HG02970 (cell line): ENCODE results near the gene MOG.
"Not testable (repeated sequence)": the region's sequence is repeated elsewhere in the genome, so short reads cannot be mapped to it uniquely, and the experiment has no call there.

Source experiments
- ATAC-seq: cut with Tn5 transposase; IDR thresholded peaks from one replicate; pipeline ENCODE4 v1.9.1; 2021; ENCODE audit warnings: mild to moderate bottlenecking, moderate library complexity, moderate number of reproducible peaks; ENCODE audit not compliant: unreplicated experiment, low FRiP score

The MOG gene

GRCh38 chr6:29633534-29633905 lies 23.4 kb upstream of the MOG start:
- ATAC-seq: no peak

DNA sequence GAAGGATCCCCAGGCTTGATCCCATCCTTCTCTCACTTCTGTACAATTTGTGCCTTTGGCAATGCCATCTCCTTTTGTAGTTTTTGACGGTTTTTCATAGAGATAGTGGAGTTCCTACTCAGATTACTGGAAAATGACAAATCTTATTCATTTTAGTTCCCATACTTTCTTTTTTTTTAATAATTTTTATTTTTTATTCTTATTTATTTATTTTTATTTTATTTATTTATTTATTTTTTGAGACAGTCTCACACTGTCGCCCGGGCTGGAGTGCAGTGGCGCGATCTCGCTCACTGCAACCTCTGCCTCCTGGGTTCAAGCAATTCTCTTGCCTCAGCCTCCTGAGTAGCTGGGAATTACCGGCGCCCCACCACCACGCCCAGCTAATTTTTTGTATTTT lies 19.6 kb upstream of the MOG start:
- ATAC-seq: no peak

GRCh38 chr6:29641430-29642148 lies 15.3 kb upstream of the MOG start:
- ATAC-seq: no peak

DNA sequence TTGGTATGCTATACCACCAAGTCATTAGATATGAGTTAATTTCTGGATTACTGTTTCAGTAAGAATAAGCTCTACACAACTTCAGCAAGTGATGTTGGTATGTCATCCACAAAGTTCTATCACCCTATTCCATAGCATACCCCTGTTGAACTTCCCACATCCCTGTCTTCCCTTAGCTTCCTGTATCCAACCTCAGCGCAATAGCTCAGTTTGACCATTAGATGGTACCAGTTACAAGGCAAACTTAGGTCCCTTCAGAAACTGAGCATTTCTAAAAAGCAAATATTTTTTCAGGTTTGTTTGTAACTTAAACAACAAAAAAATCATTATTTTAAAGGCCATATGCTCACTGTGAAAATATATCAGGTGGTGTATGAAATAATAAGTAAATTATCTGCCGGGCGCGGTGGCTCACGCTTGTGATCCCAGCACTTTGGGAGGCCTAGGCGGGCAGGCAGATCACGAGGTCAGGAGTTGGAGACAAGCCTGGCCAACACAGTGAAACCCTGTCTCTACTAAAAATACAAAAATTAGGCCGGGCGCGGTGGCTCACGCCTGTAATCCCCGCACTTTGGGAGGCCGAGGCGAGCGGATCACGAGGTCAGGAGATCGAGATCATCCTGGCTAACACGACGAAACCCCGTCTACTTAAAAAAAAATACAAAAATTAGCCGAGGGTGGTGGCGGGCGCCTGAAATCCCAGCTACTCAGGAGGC lies 8.8 kb upstream of the MOG start:
- no peak for ATAC-seq

DNA sequence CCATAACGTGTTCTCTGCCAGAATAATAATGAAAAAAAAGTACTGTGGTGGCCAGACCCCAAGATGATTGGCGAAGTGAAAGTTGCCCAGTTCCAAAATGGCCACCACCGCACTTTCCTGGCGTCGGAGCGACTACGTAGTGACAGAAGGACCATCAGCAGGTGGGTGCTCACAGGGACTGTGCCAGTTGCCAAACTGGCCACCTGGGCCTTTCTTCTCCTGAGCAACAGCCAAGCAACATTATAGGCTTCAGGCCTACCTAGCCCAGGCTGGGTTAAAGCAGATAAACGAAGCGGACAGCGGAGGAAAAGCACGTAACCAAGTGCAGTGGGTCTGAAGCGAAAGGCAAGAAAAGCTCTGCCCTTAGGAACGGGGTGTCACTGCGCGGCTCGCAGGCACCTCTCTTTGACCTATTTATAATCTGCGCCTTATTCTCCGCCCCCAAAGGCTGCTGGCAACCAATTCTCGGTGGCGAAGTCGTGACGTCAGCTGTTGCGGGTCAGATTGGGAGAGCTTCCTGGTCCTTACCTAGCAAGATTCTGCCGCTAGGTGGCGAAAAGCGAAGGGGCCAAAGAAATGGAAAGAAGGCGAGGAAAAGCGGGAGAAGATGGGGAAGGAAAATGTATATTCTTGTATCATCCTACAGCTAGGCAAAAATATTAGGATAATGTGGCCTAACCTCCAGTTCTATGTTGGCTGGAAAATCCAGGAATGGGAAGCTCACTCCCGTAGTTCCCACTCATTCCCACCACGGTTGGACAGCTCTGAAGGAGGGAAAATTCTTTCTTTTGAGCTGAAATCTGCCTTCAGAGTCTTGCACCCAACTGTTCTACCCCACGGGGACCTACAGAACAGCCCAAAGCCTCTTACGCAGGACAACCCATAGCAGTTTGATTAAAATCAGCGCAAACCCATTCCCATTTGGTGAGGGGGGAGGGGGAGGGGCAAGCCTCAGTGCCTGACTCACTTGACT lies 6.9 kb upstream of the MOG start:
- peak; percentile 93 for ATAC-seq

- ATAC-seq: no peak
Measured at GRCh38 chr6:29651413-29652197, 5.3 kb upstream of the MOG start.

GRCh38 chr6:29652198-29652584 lies 4.7 kb upstream of the MOG start:
- ATAC-seq: no peak

GRCh38 chr6:29653452-29654038 lies 3.3 kb upstream of the MOG start:
- no peak for ATAC-seq

- ATAC-seq: no peak
Measured at GRCh38 chr6:29655658-29656057, 1.2 kb upstream of the MOG start.

- ATAC-seq: no peak
Measured at GRCh38 chr6:29656157-29656556, 735 bp upstream of the MOG start.

GRCh38 chr6:29661071-29661470 lies 4.2 kb downstream of the MOG start:
- no peak for ATAC-seq

DNA sequence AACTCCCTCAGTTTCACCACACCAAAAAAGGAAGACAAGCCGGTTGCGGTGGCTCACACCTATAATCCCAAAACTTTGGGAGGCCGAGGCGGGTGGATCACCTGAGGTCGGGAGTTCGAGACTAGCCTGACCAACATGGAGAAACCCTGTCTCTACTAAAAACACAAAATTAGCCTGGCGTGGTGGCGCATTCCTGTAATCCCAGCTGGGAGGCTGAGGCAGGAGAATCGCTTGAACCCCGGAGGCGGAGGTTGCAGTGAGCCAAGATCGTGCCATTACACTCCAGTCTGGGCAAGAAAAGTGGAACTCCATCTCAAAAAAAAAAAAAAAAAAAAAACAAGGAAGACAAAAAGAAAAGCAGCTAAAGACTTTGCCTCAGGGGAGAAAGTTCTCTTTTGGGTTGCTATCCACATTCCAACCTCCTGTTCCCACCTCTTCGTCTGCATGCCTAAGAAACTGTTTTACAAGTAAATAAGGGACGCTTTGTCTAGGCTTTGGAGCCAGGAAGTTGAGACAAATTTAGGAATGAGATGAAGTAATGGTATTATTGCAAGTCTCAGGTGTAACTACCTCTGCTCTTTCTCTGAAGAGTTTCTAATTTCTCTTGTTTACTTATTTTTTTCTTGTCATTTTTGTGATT lies 4.7 kb downstream of the MOG start:
- not testable (repeated sequence) for ATAC-seq

DNA sequence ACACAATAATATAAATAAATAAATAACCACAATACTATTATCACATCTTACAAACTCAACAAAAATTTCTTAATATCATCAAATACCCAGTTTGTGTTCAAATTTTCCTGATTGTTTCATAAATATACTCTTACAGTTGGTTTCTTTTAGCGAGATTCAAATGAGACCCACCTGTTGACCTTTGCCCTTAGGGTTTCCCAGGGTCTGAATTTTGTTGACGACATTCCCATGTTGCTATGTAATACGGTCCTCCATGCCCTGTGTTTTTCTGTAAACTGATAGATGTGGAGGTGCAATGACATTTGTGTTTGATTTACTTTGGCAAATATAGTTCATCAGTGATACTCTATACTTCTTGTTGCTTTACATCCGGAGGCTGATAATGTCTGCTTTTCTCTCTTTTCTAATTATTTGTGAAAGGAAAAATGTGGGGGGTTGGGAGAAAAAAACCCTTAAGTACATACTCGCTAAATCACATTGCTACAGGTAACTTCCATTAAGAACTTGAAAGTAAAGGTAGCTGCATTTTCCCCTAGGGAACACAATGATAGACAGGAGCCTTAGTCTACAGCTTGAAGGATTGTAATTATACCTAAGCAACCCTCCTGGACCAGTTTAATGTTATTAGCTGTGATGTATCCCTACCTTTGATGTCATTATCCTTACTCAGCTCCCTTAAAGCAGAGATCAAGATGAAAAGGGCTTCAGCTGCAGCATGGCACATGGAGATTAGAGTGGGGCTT lies 6.6 kb downstream of the MOG start:
- ATAC-seq: no peak

DNA sequence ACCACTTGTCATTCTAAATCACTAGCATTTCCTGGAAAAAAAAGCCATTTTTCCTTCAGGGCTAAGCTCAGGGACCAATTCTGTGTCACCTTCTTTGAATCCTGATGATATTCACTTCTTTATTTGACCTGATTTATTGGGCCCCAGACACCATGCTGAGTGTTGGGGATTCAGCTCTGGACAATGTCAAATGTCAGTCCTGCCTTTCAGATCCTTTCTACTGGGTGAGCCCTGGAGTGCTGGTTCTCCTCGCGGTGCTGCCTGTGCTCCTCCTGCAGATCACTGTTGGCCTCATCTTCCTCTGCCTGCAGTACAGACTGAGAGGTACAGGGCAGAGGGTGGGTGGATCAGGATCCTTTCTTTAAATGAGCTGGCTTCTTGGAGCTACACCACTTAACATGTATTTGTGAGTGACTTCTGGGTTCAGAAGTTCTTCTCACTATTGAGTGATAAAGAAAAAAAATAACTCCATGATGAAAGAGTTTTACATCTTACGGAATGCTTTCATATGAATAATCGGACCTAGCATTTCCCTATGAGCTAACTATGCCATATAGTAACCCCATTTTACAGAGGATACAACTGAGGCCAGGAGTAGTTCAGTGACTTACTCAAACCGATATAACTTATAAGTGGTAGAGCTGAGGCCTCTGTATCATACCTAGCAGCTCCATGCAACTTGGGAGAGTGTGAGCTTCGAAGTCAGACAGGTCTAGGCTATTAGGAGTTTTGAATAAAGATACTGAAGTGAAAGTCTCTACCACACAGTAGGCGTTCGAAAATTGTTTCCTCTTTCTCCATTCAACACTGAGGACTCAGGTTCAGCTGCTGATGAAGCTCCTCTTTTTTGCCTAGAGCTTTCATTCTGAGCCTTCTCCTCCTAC lies 9.3 kb downstream of the MOG start:
- no peak for ATAC-seq

GRCh38 chr6:29666826-29667130 lies 9.9 kb downstream of the MOG start:
- no peak for ATAC-seq

DNA sequence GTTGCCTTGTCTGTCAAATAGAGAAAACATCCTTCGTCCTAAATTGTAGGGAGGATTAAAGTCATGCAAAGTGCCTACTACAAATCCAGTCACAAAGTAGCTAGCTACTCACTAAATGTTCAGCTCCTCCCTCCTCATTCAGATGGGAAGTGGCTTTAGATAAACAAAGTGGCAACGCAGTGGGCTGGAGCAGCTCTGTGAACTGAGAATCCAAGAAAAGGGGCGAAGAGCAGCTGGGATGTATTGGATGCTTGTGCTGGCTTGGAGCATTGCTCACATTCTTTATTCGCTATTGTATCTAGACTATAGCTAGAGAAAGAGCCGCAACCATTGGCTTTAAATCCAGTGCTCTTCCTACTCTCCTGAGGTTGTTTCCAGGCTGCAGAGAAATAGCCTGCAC lies 10.3 kb downstream of the MOG start:
- ATAC-seq: no peak

DNA sequence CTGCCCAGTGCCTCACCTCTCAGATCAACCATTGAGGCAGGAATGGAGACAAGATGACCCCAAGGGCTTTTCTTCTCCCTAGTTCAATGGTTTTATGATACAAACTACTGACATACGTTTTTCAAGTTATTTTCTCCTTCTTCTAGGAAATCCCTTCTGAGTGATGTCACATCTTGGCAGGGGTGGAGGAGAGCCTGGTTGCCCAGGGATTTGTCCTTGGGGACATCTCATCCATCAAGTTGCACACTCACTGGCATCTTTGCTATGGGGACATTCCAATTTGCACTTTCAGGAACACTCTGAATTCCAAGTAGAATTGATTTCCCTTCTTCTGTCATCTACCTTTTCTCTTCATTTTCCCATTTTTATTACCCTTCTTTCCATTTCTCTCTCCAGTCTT lies 14.1 kb downstream of the MOG start:
- ATAC-seq: no peak

GRCh38 chr6:29672116-29672515 lies 15.2 kb downstream of the MOG start:
- ATAC-seq: not testable (repeated sequence)
